Stimulated activated naive CD8-positive, alpha-beta T cell treated with anti-CD3 and anti-CD28 coated beads, Interleukin-15, Interleukin-2, amounts not matched to agents 100 U/mL and 50 U/mL, for 24 hours (primary cell): ENCODE measurements around the gene UMPS.
"Not testable (repeated sequence)": the region's sequence is repeated elsewhere in the genome, so short reads cannot be mapped to it uniquely, and the experiment has no call there.

ENCODE experiments used
- ATAC-seq: fragments of 150-1000 bp; cut with Tn5 transposase; one replicate; pipeline ENCODE4 v1.10.0; 2021
- DNase-seq: peaks from one replicate; pipeline ENCODE4 v3.0.0; 2021

UMPS gene

DNA sequence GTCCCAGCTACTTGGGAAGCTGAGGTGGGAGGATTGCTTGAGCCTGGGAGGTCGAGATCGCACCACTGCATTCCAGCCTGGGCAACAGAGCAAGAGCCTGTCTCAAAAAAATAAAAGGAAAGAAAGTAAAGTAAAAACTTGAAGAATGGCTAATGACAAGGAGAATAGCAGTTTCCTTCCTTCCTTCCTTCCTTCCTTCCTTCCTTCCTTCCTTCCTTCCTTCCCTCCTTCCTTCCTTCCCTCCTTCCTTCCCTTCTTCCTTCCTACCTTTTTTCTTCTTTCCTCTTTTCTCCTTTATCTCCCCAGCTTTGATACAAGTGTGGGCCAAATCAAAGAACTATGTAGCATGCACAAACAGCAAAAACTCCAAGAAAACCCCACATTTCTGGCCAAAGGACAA is 23.0 kb upstream of the UMPS start:
- ATAC-seq, DNase-seq: not testable (repeated sequence)

DNA sequence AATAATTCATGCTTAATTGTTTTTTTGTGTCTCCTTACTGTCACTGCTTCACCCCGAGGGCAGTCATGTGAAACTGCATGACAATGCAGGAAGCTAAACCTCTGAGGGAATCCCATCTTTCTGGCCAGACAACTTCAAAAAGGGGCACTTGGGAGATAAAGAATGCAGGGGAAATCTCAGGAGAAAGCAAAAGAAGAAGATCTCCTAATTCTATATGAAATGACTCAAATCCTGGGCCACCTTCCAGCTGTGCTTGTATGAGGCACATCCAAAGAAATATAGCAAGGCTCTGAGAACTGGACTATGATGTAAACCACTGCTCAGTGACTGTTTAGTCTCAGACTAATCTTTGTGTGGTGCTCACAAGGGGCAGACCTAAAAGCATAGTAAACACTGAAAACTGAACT is 22.6 kb upstream of the UMPS start:
- no peak for DNase-seq
- ATAC-seq, result no peak

DNA sequence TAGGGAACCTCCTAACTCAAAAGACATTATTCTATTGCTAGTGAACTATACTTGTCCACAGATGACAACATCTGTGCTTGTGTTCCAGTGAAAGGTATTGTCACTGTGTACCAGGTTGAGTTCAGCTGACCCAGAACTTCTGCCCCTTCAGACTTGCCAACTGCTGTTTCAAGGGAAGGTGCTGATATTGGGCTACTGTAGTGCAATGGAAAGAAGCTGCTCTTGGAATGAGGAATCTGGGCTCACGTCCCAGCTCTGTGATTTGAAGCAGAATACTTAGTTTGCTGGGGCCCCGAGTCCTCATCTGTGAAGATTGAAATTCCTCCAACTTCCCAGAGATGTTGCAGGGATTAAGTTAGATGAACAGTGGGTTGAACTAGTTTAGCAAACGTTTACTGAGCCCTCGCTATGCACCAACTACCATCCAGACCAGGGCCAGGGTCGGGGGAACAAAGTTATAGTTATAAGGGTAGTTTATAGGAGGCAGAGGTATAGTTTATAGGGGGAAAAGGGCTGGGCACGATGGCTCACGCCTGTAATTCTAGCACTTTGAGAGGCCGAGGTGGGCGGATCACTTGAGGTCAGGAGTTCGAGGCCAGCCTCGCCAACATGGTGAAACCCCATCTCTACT is 15.9 kb upstream of the UMPS start:
- ATAC-seq, result no peak
- no peak for DNase-seq

DNA sequence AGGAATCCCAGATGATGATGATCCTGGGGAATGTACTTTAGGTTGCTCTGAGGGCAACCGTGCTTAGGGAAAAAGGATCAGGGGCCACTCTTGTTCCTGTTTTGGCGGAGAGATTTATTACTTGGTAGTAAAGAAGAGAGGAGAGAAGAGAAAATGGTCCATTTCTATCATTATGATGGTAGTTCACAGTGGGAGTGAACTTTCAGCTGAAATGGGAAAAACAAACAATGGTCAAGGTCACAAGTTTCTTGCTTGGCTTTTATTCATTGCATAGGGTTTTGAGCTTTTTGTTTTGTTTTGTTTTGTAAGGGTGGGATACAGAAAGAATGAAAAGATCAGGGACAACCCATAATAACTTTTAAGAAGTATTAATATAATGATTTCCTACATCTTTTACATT is 7.7 kb upstream of the UMPS start:
- DNase-seq (no peak), ATAC-seq (no peak)

DNA sequence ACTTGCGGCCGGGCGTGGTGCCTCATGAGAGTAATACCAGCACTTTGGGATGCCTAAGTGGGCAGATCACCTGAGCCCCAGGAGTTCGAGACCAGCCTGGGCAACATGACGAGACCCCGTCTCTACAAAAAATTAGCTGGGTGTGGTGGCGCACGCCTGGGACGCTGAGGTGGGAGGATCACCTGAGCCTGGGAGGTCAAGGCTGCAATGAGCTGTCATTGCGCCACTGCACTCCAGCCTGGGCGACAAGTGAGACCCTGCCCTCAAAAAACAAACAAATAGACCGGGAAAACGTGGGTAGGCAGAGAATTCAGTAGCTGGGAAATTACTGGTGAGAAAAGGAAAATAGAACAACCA is 667 bp downstream of the UMPS start:
- DNase-seq, result peak; percentile 26
- no peak for ATAC-seq

DNA sequence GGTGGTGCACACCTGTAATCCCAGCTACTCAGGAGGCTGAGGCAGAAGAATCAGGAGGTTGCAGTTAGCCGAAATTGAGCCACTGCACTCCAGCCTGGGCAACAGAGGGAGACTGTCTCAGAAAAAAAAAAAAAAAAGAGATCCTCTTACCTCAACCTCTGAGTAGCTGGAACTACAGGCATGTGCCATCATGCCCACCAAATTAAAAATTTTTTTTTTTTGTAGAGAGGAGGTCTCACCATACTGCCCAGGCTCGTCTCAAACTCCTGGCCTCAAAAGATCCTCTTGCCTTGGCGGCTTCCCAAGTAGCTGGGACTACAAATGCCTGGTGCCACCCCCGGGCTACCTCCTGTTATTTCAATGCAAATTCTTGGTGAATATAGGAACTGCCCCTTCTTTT is 1.5 kb downstream of the UMPS start:
- ATAC-seq (no peak), DNase-seq (no peak)

DNA sequence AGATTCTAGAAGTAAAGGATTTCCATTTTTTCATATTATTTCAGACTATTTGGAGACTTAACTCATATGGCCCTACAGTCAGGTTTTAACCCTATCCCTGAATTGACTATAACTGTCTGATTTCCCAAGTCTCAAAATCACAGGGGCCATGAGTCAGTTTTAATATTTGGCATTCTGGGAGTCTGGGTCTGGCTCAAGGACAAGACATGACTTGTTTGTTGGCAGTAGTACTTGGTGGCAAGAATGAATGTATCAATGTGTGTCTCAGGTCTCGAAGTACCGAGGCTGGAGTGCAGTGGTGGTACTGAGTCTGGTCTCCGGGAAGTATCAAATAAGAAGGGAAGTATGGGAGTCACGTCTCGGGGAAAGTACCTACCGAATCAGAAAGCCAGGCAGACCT is 10.8 kb downstream of the UMPS start:
- DNase-seq (no peak), ATAC-seq (no peak)

DNA sequence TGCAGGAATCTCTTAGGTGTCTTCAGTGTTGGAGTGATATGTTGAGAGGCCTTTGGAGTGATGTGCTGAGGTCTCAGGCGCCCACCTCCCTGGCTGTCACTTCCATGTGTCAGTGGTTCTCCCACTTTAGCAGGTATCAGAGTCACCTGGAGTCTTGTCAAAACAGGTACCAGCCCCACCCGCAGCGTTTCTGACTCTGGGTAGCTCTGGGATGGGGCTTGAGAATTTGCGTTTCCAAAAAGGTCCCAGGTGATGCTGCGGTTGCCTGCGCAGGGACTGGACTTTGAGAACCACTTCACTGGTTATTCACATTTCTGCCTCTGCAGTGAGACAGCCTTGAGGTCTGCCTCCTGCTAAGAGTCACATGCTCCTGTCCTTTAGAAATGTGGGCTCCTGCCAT is 15.5 kb downstream of the UMPS start:
- DNase-seq, result no peak
- no peak for ATAC-seq

DNA sequence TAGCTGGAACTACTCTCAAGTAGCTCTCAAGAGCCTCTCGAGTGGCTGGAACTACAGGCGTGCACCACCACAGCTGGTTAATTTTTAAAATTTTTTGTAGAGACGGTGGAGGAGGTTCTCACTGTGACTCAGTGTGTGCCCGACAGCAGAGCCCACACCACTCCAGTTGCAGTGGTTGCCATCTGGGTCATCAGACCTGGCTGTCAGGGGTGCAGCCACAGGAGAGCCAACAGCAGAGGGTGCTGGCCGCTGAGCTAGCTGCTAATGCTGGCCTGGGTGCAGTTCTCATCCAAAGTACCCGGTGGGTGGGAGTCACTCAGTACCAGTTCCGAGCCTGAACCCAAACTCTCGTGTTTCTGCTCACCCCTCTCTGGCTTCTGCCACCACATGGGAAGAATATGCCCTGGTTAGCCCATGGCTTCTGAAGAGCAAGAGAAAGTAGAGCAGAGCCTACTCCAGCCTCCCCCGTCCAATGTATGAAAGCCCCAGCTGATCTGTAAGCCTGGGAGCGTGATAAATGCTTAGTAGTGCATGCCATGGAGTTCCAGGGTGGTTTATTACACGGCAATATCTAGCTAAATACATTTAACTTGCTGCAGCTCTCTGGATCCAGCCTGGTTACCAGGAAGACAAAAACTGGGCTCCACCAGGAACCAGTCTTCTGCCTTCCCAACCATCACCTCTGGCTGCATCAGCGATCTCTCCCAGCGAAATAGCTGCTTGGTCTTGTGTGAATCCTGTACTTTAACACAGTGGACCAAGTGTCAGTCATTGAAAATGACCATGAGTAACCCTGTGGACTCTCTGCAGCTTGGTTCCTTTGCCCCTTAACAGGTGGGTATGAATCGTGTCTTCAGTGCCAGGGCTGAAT is 17.1 kb downstream of the UMPS start:
- ATAC-seq (peak; percentile 32), DNase-seq (no peak)

DNA sequence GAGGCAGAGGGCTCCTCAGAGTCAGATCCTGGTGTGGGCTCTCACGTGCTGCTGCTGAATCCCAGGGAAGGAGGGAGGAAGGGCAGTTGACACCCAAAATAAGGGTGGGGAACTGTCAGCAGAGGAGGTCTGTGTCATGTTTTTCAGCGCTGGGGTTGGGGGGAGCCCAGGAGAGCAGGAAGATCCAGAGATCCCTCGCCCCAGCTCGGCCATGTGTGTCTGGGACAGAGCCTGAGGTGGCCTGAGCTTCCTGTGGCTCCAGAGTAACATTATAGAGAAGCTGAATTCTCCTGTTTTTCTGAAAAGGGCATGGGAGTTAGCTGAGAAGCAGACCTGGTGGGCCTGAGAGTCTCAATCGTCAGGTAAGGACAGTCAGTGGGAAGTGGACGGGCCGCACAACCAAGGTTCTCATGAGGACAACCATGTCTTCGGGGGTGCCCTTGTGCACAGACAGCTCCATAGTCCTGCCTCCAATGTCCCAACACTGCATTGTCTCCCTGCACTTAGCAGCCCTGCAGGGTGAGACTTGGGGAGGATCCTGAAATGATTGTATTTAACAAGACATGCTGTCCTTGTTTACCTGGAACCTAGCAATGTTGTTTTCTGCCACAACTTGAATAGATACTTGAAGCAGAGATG is 18.4 kb downstream of the UMPS start:
- DNase-seq, result no peak
- ATAC-seq, result no peak

DNA sequence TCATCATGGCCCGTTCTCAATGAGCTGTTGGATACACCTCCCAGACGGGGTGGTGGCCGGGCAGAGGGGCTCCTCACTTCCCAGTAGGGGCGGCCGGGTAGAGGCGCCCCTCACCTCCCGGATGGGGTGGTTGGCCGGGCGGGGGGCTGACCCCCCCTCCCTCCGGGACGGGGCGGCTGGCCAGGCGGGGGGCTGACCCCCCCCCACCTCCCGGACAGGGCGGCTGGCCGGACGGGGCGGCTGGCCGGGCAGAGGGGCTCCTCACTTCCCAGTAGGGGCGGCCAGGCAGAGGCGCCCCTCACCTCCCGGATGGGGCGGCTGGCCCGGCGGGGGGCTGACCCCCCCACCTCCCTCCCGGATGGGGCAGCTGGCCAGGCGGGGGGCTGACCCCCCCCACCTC is 19.6 kb downstream of the UMPS start:
- not testable (repeated sequence) for ATAC-seq, DNase-seq

DNA sequence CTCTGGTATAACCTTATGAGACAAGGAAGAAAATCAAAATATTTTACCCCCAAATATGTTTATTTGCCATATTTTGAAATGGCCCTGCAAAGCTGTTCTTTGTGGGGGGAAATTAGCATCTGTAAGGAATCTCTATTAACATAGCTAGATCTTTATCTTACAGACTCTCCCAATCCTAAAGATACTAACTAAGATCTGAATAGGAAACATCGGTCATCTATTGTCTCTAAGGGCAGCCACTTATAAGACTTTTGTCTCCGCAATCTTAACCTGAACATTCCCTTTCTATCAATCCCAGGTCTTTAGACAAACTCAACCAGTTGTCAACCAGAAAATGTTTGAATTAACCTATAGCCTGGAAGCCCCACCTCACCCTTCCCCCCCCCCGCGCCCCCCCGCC is 21.2 kb downstream of the UMPS start:
- DNase-seq (no peak), ATAC-seq (no peak)

DNA sequence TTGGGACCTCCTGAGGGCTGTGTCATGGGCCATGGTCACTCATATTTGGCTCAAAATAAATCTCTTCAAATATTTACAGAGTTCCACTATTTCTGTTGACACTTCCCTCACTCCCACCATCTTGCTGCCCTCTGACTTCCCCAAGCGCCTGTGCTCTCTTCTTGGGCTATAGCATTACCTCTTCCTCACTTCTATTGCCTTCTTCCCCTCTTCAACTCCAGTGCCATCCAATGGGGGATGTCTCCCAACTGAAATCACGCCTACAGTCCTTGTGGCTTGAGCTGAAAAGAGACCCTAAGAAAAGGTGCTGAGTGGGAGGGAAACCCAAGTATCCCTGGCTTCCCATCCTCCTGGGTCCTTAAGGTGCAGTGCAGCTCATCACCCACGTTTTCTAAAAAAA is 21.8 kb downstream of the UMPS start:
- ATAC-seq (no peak), DNase-seq (no peak)

DNA sequence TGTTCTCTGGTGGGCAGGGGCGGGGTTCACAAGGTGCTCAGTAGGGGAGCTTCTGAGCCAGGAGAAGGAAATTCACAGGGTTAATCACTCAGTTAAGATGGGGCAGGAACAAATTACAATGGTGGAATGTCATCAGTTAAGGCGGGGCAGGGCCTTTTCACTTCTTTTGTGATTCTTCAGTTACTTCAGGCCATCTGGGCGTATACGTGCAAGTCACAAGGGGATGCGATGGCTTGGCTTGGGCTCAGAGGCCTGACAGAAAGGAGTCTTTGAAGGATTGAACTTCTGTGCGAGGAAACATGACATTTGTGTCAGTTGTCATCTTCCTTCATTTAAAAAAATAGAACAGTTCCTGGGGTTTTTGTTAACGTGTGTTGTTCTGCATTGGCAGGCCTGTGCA is 27.7 kb downstream of the UMPS start:
- DNase-seq, ATAC-seq: not testable (repeated sequence)

DNA sequence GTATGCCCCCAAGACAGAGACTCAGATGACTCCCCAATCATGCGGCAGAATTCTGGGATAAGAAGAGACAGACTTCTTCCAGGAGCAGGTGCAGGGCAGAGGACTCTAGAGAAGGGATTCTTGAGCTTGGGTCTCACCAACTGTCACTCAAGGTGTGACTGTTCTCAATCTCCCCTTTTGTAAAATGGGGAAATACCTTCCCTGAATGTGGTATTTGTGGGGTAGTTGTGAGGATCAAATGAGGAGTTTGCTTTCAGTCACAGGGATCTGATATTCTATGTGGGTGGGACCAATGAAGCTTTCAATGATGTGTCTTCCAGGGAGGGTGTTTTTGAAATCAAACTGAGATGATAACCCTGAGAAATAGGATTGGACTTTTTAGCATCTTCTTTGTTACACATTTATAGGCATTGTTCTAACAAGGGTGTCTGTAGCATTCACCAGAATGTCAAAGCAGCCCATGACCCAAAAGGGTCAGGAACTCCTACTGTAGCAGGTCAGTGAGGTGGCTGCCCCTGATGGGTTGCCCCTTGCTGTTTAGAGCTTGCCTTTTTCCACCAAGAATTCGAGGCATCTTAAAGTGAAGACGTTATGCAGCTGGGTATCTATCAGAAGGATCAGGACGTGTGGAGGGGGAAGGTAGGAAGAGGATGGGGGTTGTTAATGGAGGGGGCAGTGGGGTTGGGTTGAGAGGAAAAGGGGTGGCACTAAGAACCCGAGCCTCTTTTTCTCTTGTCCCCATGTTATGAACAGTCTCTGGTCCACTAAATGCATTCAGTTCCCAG is 28.8 kb downstream of the UMPS start:
- ATAC-seq (peak; percentile 66), DNase-seq (no peak)

DNA sequence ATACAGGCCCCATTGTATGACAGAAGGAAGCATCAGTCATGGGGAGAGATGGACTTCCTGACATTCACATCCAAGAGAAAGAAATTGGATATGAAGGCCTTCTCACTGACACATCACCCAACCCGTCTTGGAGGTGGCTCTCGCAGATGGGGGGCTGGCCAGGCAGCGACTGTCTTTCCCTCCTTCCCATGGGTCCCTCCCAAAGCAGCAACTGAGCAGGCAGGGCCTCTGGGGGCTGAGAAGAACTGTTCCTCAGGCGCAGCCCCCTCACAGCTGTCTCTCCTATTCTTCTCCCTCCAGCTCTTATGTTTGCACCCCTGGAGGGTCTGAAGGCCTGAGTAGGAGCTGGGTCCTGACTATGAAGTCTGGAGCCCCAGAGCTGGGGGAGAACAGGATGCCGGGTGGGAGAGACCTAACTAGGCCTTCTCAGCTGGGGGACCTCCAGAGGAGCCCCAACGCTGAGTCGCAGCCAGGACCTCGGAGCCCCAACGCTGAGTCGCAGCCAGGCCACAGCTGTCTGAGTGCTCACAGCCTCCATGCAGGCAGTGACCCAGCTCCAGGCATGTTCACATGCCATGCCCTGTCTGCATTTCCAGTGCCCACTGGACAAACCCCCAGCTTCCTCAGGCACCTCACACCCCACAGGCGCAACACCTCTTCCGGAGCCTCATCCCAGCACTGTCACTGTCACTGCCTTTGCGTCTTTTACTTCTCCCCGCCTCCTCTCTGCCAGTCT is 29.6 kb downstream of the UMPS start:
- ATAC-seq (no peak), DNase-seq (no peak)

DNA sequence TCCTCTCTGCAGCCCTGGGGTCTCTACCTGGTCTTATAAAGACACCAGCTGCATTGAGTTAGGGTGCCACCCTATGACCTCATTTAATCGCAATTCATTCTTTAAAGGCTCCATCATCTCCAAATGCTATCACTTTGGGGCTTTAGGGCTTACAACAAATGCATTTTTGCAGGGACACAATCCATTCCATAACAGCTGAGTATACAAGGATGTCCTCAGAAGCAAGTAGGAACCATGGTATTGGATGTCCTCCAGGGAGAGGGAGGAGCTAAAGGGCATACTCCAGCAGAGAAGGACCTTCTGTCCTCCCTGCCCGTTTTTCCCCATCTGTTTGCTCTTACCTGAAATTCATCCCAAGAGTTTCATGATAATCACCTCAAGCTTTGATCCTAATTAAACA is 30.3 kb downstream of the UMPS start:
- no peak for DNase-seq
- ATAC-seq, result no peak

DNA sequence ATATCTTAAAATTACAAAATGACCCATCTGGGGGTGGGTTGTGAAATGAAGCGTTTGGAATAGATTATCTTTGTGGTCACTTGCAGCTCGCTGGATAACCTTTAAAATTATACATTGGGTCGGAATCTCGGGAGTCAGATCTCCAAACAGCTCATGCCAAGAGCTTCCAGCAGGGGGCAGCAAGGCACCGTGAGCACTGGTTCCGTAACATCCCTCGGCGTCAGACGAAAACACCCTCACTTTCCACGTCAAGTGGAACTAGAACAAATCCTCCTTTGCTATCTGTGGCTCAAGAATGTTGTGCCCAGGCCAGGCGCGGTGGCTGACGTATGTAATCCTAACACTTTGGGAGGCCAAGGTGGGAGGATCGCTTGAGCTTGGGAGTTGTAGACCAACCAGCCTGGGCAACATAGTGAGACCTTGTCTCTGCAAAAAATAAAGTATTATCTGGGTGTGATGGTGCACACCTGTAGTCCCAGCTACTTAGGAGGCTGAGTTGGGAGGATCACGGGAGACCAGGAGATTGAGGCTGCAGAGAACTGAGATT is 31.1 kb downstream of the UMPS start:
- DNase-seq (peak; percentile 83), ATAC-seq (peak; percentile 61)

DNA sequence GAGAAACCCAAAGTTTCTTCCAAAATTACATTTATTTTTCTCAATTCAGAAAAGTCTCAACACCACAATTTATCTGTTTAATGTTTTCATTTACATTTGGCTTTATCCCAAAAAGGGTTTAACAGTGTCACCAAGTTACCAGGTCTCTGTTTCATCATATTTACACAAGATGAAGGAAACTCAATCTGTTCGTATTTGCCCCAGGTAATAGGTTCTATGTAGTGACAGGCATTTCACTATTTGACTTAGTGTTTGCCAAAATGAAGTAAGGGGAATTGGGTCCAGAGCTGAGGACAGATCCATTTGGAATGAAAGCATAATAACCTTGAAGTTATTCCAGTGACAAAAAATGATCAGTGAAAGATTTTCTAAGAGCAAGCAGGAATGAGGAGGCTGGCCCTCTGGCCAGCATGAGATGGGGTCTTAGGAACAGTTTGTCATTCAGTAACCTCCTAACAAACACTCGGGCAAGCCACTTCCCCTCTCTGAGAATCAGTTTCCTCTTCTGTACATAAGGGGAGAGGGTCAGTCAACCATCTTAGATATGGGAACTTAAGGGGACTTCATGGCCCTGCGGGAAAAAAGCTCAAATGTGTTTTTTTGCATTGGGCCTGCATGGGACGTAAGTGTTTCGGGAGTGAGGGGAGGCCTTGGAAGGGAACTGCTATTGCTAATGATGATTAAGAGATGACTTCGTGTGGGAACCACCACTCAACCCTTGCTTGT is 31.8 kb downstream of the UMPS start:
- no peak for DNase-seq
- no peak for ATAC-seq

DNA sequence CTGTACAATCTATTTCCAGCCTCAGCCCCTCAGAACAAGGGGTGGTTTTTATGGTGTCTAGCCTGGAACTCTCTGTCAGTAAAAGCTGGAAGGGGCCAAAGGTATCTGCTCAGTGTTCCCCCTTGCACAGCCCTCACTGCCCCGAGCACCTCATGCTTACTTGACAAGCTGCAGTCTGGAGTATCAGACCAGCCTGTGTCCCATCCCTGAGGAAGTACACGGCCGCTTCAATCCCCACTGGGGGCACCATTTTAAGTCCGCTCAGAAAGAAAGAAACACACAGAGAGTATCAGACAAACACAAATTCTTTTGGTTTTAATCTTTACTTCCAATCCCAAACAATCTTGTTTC is 32.4 kb downstream of the UMPS start:
- ATAC-seq (no peak), DNase-seq (no peak)

DNA sequence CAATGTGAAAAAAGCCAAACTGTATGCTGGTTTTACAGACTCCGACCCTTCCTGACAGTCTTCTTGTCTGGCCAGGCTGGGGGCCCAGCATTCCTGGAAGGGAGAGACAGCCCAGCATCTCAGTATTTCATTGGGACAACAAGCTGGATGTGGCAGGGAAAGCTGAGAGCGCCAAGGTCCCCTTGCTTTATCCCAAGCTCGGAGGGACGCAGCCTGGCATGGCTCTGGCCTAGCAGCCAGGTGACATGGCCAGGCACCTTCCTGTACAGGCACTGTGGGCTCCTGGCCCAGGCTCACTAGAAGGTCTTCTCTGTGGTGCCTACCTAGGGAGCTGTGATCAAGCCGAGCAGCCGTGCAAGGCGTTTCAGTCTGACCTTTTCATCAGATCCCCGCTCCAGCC is 33.0 kb downstream of the UMPS start:
- no peak for DNase-seq
- ATAC-seq, result no peak
